ENCODE data around the gene PVRIG.
"Not testable (repeated sequence)": the region's sequence is repeated elsewhere in the genome, so short reads cannot be mapped to it uniquely, and the experiment has no call there.

The PVRIG gene

GRCh38 chr7:100219801-100220585 lies at the start of gene PVRIG:
Gene PVRIG (plus strand): TSS chr7:100219949. CDS start chr7:100219971, 22 bp downstream.
- DNase-seq (ENCODE audit: low read depth in 2 of 2) = not testable (repeated sequence)

- DNase-seq (ENCODE audit: low read depth in 2 of 2) = no peak
These were observed 49.5 kb upstream of the PVRIG start for GRCh38 chr7:100170101-100170897.

- DNase-seq (ENCODE audit: low read depth in 2 of 2) = no peak
These were observed 48.6 kb upstream of the PVRIG start for GRCh38 chr7:100171087-100171681.

- no peak for DNase-seq (ENCODE audit: low read depth in 2 of 2)
These were observed 47.9 kb upstream of the PVRIG start for GRCh38 chr7:100171840-100172239.

GRCh38 chr7:100173806-100174495 lies 45.8 kb upstream of the PVRIG start:
- DNase-seq (ENCODE audit: low read depth in 2 of 2) = no peak

GRCh38 chr7:100174582-100174981 lies 45.2 kb upstream of the PVRIG start:
- no peak for DNase-seq (ENCODE audit: low read depth in 2 of 2)

GRCh38 chr7:100175296-100175935 lies 44.3 kb upstream of the PVRIG start:
- DNase-seq (ENCODE audit: low read depth in 2 of 2) = no peak

- no peak for DNase-seq (ENCODE audit: low read depth in 2 of 2)
These were observed 43.4 kb upstream of the PVRIG start for GRCh38 chr7:100176096-100177044.

GRCh38 chr7:100177045-100178001 lies 42.4 kb upstream of the PVRIG start, which contains the start of the genes GPC2 and STAG3:
Gene GPC2 (minus strand): TSS chr7:100177381. CDS start chr7:100177199, 182 bp downstream.
Gene STAG3 (plus strand): TSS chr7:100177918. CDS start chr7:100180557, 2,639 bp downstream.
- peak; percentile 98 to 99 for DNase-seq (ENCODE audit: low read depth in 2 of 2)

GRCh38 chr7:100180084-100180483 lies 39.7 kb upstream of the PVRIG start:
- DNase-seq (ENCODE audit: low read depth in 2 of 2) = not testable (repeated sequence)

GRCh38 chr7:100182616-100183015 lies 37.1 kb upstream of the PVRIG start:
- not testable (repeated sequence) for DNase-seq (ENCODE audit: low read depth in 2 of 2)

GRCh38 chr7:100183090-100183489 lies 36.7 kb upstream of the PVRIG start:
- not testable (repeated sequence) for DNase-seq (ENCODE audit: low read depth in 2 of 2)

GRCh38 chr7:100185726-100186125 lies 34.0 kb upstream of the PVRIG start:
- no peak for DNase-seq (ENCODE audit: low read depth in 2 of 2)

- no peak for DNase-seq (ENCODE audit: low read depth in 2 of 2)
These were observed 30.7 kb upstream of the PVRIG start for GRCh38 chr7:100189061-100189460.

GRCh38 chr7:100190048-100190711 lies 29.6 kb upstream of the PVRIG start:
- DNase-seq (ENCODE audit: low read depth in 2 of 2) = no peak

- DNase-seq (ENCODE audit: low read depth in 2 of 2) = no peak
These were observed 28.0 kb upstream of the PVRIG start for GRCh38 chr7:100191775-100192174.

- not testable (repeated sequence) for DNase-seq (ENCODE audit: low read depth in 2 of 2)
These were observed 27.4 kb upstream of the PVRIG start for GRCh38 chr7:100192281-100192862.

- no peak for DNase-seq (ENCODE audit: low read depth in 2 of 2)
These were observed 26.8 kb upstream of the PVRIG start for GRCh38 chr7:100192969-100193368.

Data from activated CD4-positive, alpha-beta T cell treated with anti-CD3 and anti-CD28 coated beads for 24 hours (primary cell).